Kasumi-1 (cell line): Measurements from ENCODE around the gene NAALADL1.
"Not testable (repeated sequence)": the region's sequence is repeated elsewhere in the genome, so short reads cannot be mapped to it uniquely, and the experiment has no call there.

ENCODE experiments used
- DNase-seq, 2 experiments: peaks; one replicate each; lab custom pipeline; 2025; lab: John Stamatoyannopoulos, UW

The NAALADL1 gene

GRCh38 chr11:65013888-65014725 is 44.2 kb downstream of the NAALADL1 start, which contains the start of gene ARL2:
TSS of gene ARL2 (plus strand) at chr11:65014160. CDS start at chr11:65014208, 48 bp downstream.
- DNase-seq = peak; percentile 81 to 88

- peak; percentile 88 to 92 for DNase-seq
These were observed 45.0 kb downstream of the NAALADL1 start for GRCh38 chr11:65013130-65013887.

- DNase-seq = no peak
These were observed 49.5 kb downstream of the NAALADL1 start for GRCh38 chr11:65008873-65009272.

GRCh38 chr11:65008016-65008415 is 50.3 kb downstream of the NAALADL1 start:
- DNase-seq = no peak

- not testable (repeated sequence) for DNase-seq
These were observed 54.4 kb downstream of the NAALADL1 start for GRCh38 chr11:65003968-65004367.

- peak; percentile 13 to 31 for DNase-seq
These were observed 55.1 kb downstream of the NAALADL1 start for GRCh38 chr11:65003282-65003681.

GRCh38 chr11:65002706-65003105 is 55.6 kb downstream of the NAALADL1 start:
- no peak for DNase-seq

- DNase-seq = no peak
These were observed 58.9 kb downstream of the NAALADL1 start for GRCh38 chr11:64999478-64999877.

- no peak for DNase-seq
These were observed 59.5 kb downstream of the NAALADL1 start for GRCh38 chr11:64998690-64999431.

GRCh38 chr11:64998141-64998540 is 60.2 kb downstream of the NAALADL1 start:
- DNase-seq = no peak

GRCh38 chr11:64996710-64997380 is 61.5 kb downstream of the NAALADL1 start, which contains the start of gene BATF2:
TSS of gene BATF2 (minus strand) at chr11:64996971. CDS start at chr11:64996914, 57 bp downstream.
- DNase-seq = peak; percentile 13 to 22

- no peak for DNase-seq
These were observed 62.0 kb downstream of the NAALADL1 start for GRCh38 chr11:64996327-64996709.
